Lung (tissue), 12 donors: Measurements from ENCODE around the gene SLC45A3. TPM values are rescaled to one million over a fixed set of nuclear protein-coding genes. Genes with fewer than 3 reads are reported as not detected.

Source experiments
- ATAC-seq: fragments of 200-7000 bp; cut with Tn5 transposase; one replicate; pipeline ENCODE4 v1.9.1; 2020; ENCODE audit warnings: moderate number of reproducible peaks; ENCODE audit not compliant: insufficient read depth, low FRiP score
- DNase-seq, 3 donors: peaks; one replicate each; pipeline ENCODE4 v3.0.0-alpha.2; 2013 to 2017
- H3K27ac ChIP-seq, 2 donors: one replicate each; pipeline ENCODE4 v1.5.1; 2013; ENCODE audit warnings: mild to moderate bottlenecking in 2 of 2, moderate library complexity in 2 of 2, control low read depth in 1 of 2, inconsistent platforms in 1 of 2, low read depth in 1 of 2, low read length in 1 of 2
- H3K27me3 ChIP-seq, 3 donors: one replicate each; pipeline ENCODE4 v1.5.1; 2013; ENCODE audit warnings: low read length in 2 of 3; ENCODE audit not compliant: control insufficient read depth in 3 of 3, insufficient read depth in 3 of 3
- H3K36me3 ChIP-seq, 4 donors: one replicate each; pipeline ENCODE4 v1.5.1; 2013; ENCODE audit warnings: low read length in 4 of 4, mild to moderate bottlenecking in 1 of 4, moderate library complexity in 1 of 4; ENCODE audit not compliant: control insufficient read depth in 4 of 4, insufficient read depth in 4 of 4
- H3K4me1 ChIP-seq, 5 donors: one replicate each; pipeline ENCODE4 v1.5.1; 2013; ENCODE audit warnings: low read length in 5 of 5, mild to moderate bottlenecking in 2 of 5, moderate library complexity in 1 of 5; ENCODE audit not compliant: control insufficient read depth in 5 of 5, insufficient read depth in 5 of 5
- H3K4me3 ChIP-seq: one replicate; pipeline ENCODE4 v1.5.1; 2013; ENCODE audit warnings: mild to moderate bottlenecking, control low read depth, moderate library complexity
- H3K9ac ChIP-seq, 2 donors: one replicate each; pipeline ENCODE4 v1.5.1; 2013; ENCODE audit warnings: low read length in 2 of 2, control low read depth in 1 of 2; ENCODE audit not compliant: insufficient read depth in 1 of 2
- H3K9me3 ChIP-seq, 4 donors: one replicate each; pipeline ENCODE4 v1.5.1; 2013; ENCODE audit warnings: low read length in 3 of 4, mild to moderate bottlenecking in 1 of 4, moderate library complexity in 1 of 4; ENCODE audit not compliant: control insufficient read depth in 4 of 4, insufficient read depth in 3 of 4
- WGBS, 2 donors: extraction: QIAGEN DNeasy Blood & Tissue Kit; methylation state at CpG; one replicate each; pipeline ENCODE4 v1.1.7; 2013; 5-methylcytosine and 5-hydroxymethylcytosine counted together
- polyA plus RNA-seq, 2 donors: library from polyadenylated mRNA; stranded (reverse); fragments of 200-250 nt; gene quantifications; one replicate each; pipeline ENCODE4 v1.2.1, GENCODE V29; 2013
- total RNA-seq, 2 donors: library from RNA; depleted of rRNA in 1 of 2; stranded (reverse); fragments of >200 nt in 1 of 2; gene quantifications; one replicate each; pipeline ENCODE4 v1.2.1, GENCODE V29; 2014 to 2021
- TF ChIP-seq, protein P1 (sequence below): IDR thresholded peaks from 2 replicates; pipeline ENCODE4 v1.5.1; 2012; ENCODE audit warnings: mild to moderate bottlenecking; ENCODE audit errors: control extremely low read depth, extremely low read depth
- donor health status: control.
- donor health status: control.
- donor health status: Bipolar disorder and iron deficiency.
- donor health status: healthy.
- donor health status: DM: yes; HTN: yes; CAD: no.

Gene SLC45A3
- total and polyA plus RNA-seq, 4 donors, result 2.1 to 8.6 (median 3.9) TPM

- H3K4me1 ChIP-seq, result no peaks in the 10 kb centered on the region
- no peak overlapping the region for H3K4me3 ChIP-seq
- H3K9me3 ChIP-seq, result no peaks in the 10 kb centered on the region
- DNase-seq (no peak), ATAC-seq (no peak)
- no peak overlapping the region for H3K9ac ChIP-seq
- H3K27me3 ChIP-seq, result no peaks in the 10 kb centered on the region
- no peaks in the 10 kb centered on the region for H3K36me3 ChIP-seq
- H3K27ac ChIP-seq, result no peak overlapping the region
- TF ChIP-seq, protein P1, sequence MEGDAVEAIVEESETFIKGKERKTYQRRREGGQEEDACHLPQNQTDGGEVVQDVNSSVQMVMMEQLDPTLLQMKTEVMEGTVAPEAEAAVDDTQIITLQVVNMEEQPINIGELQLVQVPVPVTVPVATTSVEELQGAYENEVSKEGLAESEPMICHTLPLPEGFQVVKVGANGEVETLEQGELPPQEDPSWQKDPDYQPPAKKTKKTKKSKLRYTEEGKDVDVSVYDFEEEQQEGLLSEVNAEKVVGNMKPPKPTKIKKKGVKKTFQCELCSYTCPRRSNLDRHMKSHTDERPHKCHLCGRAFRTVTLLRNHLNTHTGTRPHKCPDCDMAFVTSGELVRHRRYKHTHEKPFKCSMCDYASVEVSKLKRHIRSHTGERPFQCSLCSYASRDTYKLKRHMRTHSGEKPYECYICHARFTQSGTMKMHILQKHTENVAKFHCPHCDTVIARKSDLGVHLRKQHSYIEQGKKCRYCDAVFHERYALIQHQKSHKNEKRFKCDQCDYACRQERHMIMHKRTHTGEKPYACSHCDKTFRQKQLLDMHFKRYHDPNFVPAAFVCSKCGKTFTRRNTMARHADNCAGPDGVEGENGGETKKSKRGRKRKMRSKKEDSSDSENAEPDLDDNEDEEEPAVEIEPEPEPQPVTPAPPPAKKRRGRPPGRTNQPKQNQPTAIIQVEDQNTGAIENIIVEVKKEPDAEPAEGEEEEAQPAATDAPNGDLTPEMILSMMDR, result no peak
- 91 to 95% methylated on average over 8 of the region's 8 CpGs for WGBS, 2 donors
These were observed 34.8 kb downstream of the SLC45A3 start for GRCh38 chr1:205645519-205645918.

GRCh38 chr1:205642679-205643307, 37.5 kb downstream of the SLC45A3 start:
- ATAC-seq, result no peak
- TF ChIP-seq, protein P1, result no peak
- no peak for DNase-seq
- Histone ChIP-seq H3K27ac (no peak overlapping the region), H3K4me3 (no peak overlapping the region), H3K9me3 (no peaks in the 10 kb centered on the region), H3K27me3 (no peaks in the 10 kb centered on the region), H3K9ac (no peak overlapping the region), H3K36me3 (no peaks in the 10 kb centered on the region), H3K4me1 (no peaks in the 10 kb centered on the region)
- WGBS, 2 donors, result 93 to 94% methylated on average over 2 of the region's 2 CpGs

DNA sequence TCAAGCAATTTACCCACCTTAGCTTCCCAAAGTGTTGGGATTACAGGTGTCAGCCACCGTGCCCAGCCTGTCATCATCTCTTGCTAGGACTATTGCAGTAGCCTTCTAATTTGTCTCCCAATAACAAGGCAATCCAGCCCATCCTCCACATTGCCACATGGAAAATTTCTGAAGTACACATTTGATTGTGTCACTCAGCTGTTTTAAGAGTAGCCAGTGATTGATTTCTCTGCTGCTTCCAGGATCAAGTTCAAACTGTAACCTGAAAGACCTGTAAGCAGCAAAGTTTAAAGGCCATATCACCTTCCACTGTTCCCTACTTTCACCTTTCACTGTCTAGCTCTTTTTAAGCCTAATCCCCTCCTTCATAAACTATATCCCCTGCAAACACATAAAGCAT, 40.7 kb downstream of the SLC45A3 start:
- H3K4me3 ChIP-seq, result no peak overlapping the region
- H3K9me3 ChIP-seq, result no peaks in the 10 kb centered on the region
- DNase-seq (no peak), ATAC-seq (no peak)
- no peaks in the 10 kb centered on the region for H3K36me3 ChIP-seq
- H3K27ac ChIP-seq, result no peak overlapping the region
- H3K27me3 ChIP-seq, result no peaks in the 10 kb centered on the region
- H3K9ac ChIP-seq, result no peak overlapping the region
- TF ChIP-seq, protein P1, result no peak
- H3K4me1 ChIP-seq, result peaks cover 0 to 4% (median 0%) of the 10 kb centered on the region in 5 donors
- WGBS, 2 donors, result 96 to 100% methylated on average over 1 of the region's 1 CpG
